Hepatocyte (in vitro differentiated cells): Measurements from ENCODE around the gene TNXB. TPM values are rescaled to one million over a fixed set of nuclear protein-coding genes. Genes with fewer than 3 reads are reported as not detected.

Source experiments
- DNase-seq: peaks from one replicate; pipeline ENCODE4 v3.0.0-alpha.2; 2016; ENCODE audit warnings: low spot score
- H2AFZ ChIP-seq: fragments of 200-600 bp; sonication (generic); 2 replicates; pipeline ENCODE4 v1.6.0; 2016; ENCODE audit warnings: antibody characterized with exemption, mild to moderate bottlenecking
- H3K27ac ChIP-seq: fragments of 200-600 bp; sonication (generic); 2 replicates; pipeline ENCODE4 v1.5.1; 2016; ENCODE audit warnings: mild to moderate bottlenecking
- H3K27me3 ChIP-seq: fragments of 200-600 bp; sonication (generic); 2 replicates; pipeline ENCODE4 v1.6.1; 2016
- H3K36me3 ChIP-seq: fragments of 200-600 bp; sonication (generic); replicated peaks from 2 replicates; pipeline ENCODE4 v1.5.1; 2016; ENCODE audit warnings: low read depth; ENCODE audit not compliant: insufficient read depth
- H3K4me1 ChIP-seq: fragments of 200-600 bp; sonication (generic); 2 replicates; pipeline ENCODE4 v1.5.1; 2016; ENCODE audit warnings: mild to moderate bottlenecking, moderate library complexity; ENCODE audit not compliant: insufficient read depth
- H3K4me2 ChIP-seq: fragments of 200-600 bp; sonication (generic); 2 replicates; pipeline ENCODE4 v1.6.0; 2016
- H3K4me3 ChIP-seq: fragments of 200-600 bp; sonication (generic); 2 replicates; pipeline ENCODE4 v1.5.1; 2016; ENCODE audit warnings: mild to moderate bottlenecking
- H3K79me2 ChIP-seq: fragments of 200-600 bp; sonication (generic); 2 replicates; pipeline ENCODE4 v1.6.0; 2017; ENCODE audit warnings: mild to moderate bottlenecking
- H3K9me2 ChIP-seq: fragments of 200-600 bp; sonication (generic); replicated peaks from 2 replicates; pipeline ENCODE4 v1.6.0; 2017; ENCODE audit warnings: mild to moderate bottlenecking; ENCODE audit not compliant: insufficient read depth
- H3K9me3 ChIP-seq: fragments of 200-600 bp; sonication (generic); 2 replicates; pipeline ENCODE4 v1.5.1; 2016; ENCODE audit warnings: low read depth, mild to moderate bottlenecking
- H4K20me1 ChIP-seq: fragments of 200-600 bp; sonication (generic); 2 replicates; pipeline ENCODE4 v1.6.0; 2016; ENCODE audit warnings: mild to moderate bottlenecking; ENCODE audit not compliant: insufficient read depth, poor library complexity, severe bottlenecking
- CTCF ChIP-seq: fragments of 200-600 bp; sonication (generic); IDR thresholded peaks from 2 replicates; pipeline ENCODE4 v1.5.1; 2016; ENCODE audit warnings: antibody characterized with exemption, mild to moderate bottlenecking; ENCODE audit not compliant: poor library complexity
- EZH2phosphoT487 ChIP-seq: fragments of 200-600 bp; sonication (generic); IDR thresholded peaks from one replicate; pipeline ENCODE4 v1.6.1; 2018; ENCODE audit warnings: antibody characterized with exemption, mild to moderate bottlenecking, low read depth, moderate library complexity; ENCODE audit not compliant: unreplicated experiment, severe bottlenecking
- WGBS: methylation state at CpG from one replicate; pipeline ENCODE4 v1.1.6; 2016; ENCODE audit warnings: low lambda C conversion rate; ENCODE audit errors: missing lambda C conversion rate; 5-methylcytosine and 5-hydroxymethylcytosine counted together
- polyA plus RNA-seq: library from polyadenylated mRNA; unstranded; fragments of >200 nt; fragmentation: Nextera tagmentation; extraction: Ambion mirVana; gene quantifications from 2 replicates; pipeline ENCODE4 v1.2.1, GENCODE V29; 2016
- total RNA-seq: library from RNA; depleted of rRNA; stranded (reverse); fragments of >200 nt; gene quantifications from 2 replicates; pipeline ENCODE4 v1.2.3, GENCODE V29; 2014

TNXB gene
- total and polyA plus RNA-seq, 2 experiments from 2014 or later = 9.2 to 11.6 TPM

DNA sequence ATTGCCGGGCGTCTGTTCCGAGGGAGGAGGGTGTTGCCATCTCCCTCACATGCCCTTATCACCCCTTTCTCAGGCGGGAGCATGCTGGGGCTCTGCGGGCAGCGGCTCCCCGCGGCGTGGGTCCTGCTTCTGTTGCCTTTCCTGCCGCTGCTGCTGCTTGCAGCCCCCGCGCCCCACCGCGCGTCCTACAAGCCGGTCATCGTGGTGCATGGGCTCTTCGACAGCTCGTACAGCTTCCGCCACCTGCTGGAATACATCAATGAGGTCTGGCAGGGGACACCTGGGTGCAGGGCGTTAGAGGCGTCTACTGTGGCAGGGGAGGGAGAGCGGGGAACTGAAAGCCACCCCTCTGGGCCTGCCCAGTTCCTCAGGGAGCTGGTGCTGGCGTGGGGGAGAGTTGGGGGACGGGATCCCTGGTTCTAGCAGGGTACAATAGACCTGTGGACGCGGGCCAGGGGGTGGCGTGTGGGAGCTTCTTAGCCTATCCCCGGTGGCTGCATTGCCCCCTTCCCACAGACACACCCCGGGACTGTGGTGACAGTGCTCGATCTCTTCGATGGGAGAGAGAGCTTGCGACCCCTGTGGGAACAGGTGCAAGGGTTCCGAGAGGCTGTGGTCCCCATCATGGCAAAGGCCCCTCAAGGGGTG, 45.5 kb upstream of the TNXB start:
- Histone ChIP-seq H4K20me1 (no peaks in the 10 kb centered on the region), H3K4me3 (peak overlapping the region; percentile 72), H3K4me2 (peak overlapping the region; percentile 87), H3K4me1 (peaks cover 22% of the 10 kb centered on the region), H3K9me3 (no peaks in the 10 kb centered on the region), H2AFZ (peak overlapping the region; percentile 61), H3K27ac (peak overlapping the region; percentile 96), H3K79me2 (peaks cover 28% of the 10 kb centered on the region), H3K27me3 (peaks cover 9% of the 10 kb centered on the region), H3K36me3 (peaks cover 6% of the 10 kb centered on the region), H3K9me2 (no peaks in the 10 kb centered on the region)
- TF ChIP-seq EZH2phosphoT487 (no peak), CTCF (peak; percentile 69)
- DNase-seq = peak; percentile 90
- WGBS = 14% methylated on average over 34 of the region's 34 CpGs

- 1% methylated on average over 43 of the region's 52 CpGs for WGBS
- Histone ChIP-seq H2AFZ (peak within 1 kb of the TSS; percentile 61), H3K27ac (peak within 1 kb of the TSS; percentile 96), H3K9me3 (no peaks in the 10 kb centered on the region), H3K9me2 (no peaks in the 10 kb centered on the region), H3K27me3 (peaks cover 17% of the 10 kb centered on the region), H3K4me1 (peaks cover 22% of the 10 kb centered on the region), H3K4me3 (peak within 1 kb of the TSS; percentile 72), H3K4me2 (peak within 1 kb of the TSS; percentile 87), H3K79me2 (peaks cover 28% of the 10 kb centered on the region), H4K20me1 (no peaks in the 10 kb centered on the region), H3K36me3 (peaks cover 6% of the 10 kb centered on the region)
- TF ChIP-seq EZH2phosphoT487 (no peak), CTCF (peak; percentile 28)
- peak; percentile 94 for DNase-seq
Measured at GRCh38 chr6:32153564-32154513, 44.7 kb upstream of the TNXB start, which contains the start of gene PPT2. PPT2 (plus strand) TSS chr6:32154141; CDS start chr6:32154595, 454 bp downstream.

DNA sequence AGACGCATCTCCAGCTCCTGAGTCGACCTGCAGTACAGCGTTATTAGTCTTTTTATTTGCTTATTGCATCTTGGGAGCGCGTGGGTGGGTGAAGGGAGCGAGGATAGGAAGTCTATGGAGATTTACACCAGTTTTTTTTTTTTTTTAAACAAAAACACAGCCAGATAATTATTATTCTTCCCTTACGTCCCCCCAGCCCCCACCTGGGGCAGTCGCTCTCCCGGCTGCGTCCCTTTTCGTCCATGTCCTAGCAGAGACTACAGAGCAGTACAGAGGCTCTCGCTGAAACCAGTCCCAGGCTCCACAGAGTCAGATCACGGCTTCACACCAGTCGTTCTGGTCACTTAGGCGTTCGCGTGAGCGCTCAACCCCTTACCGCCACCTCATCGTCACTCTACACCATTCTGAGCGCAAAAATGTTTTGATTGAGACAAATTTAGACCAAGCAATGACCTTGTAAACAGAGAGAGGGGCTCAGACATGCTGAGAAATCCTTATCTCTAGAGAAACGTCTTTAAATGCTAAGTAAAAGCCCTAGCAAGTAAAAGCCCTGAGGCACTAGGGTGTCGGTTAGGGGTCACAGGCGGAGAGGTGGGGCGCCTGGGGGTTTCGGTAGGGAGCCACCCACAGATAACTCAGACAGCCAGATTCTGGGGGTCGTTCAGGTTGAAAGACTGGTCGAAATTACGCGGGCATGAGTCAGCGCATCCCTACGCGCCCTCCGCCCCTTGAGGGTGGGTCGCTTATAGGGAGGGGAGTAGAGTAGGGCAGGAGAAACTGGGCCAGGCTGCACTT, 43.8 kb upstream of the TNXB start:
- peak; percentile 68 for DNase-seq
- H2AFZ ChIP-seq = peak overlapping the region; percentile 59
- H3K9me2 ChIP-seq = no peaks in the 10 kb centered on the region
- peaks cover 26% of the 10 kb centered on the region for H3K27me3 ChIP-seq
- no peak for TF ChIP-seq EZH2phosphoT487
- no peak for TF ChIP-seq CTCF
- peak overlapping the region; percentile 72 for H3K4me3 ChIP-seq
- H3K36me3 ChIP-seq = peaks cover 1% of the 10 kb centered on the region
- H3K4me1 ChIP-seq = peaks cover 22% of the 10 kb centered on the region
- WGBS = 6% methylated on average over 35 of the region's 35 CpGs
- peaks cover 24% of the 10 kb centered on the region for H3K79me2 ChIP-seq
- no peaks in the 10 kb centered on the region for H4K20me1 ChIP-seq
- peak overlapping the region; percentile 96 for H3K27ac ChIP-seq
- no peaks in the 10 kb centered on the region for H3K9me3 ChIP-seq
- peak overlapping the region; percentile 87 for H3K4me2 ChIP-seq
